ENCODE measurements around the gene XRCC1. TPM values are rescaled to one million over a fixed set of nuclear protein-coding genes. Genes with fewer than 3 reads are reported as not detected.

Gene XRCC1
- total and polyA plus RNA-seq, 10 of the 15 experiments (the other 5 are each of a cell fraction or from before 2014, with no cell fraction given), result 2.0 to 51.1 (median 33.7) TPM

GRCh38 chr19:43532962-43533545, 42.3 kb downstream of the XRCC1 start, which contains the start of gene ZNF575 (continued):
- TF ChIP-seq CUX1 (IDR thresholded peaks at IDR 0.05; ENCODE audit: insufficient replicate concordance, low read depth, low read length) (no peak), MTA2 (IDR thresholded peaks at IDR 0.05; ENCODE audit: low read depth) (no peak), TAF1 (IDR thresholded peaks at IDR 0.05; ENCODE audit: borderline replicate concordance, low read depth, low read length) (no peak), JUNB (IDR thresholded peaks at IDR 0.05) (no peak), RFX5 (IDR thresholded peaks at IDR 0.05; ENCODE audit: low read depth, low read length) (no peak), CBX3 (IDR thresholded peaks at IDR 0.05; ENCODE audit: borderline replicate concordance, low read depth) (no peak), TCF7 (IDR thresholded peaks at IDR 0.05; ENCODE audit: borderline replicate concordance) (no peak), CEBPB (IDR thresholded peaks at IDR 0.05; ENCODE audit: borderline replicate concordance in 1 of 2, low read depth in 2 of 2, low read length in 2 of 2) (no peak), NR2C2 (IDR thresholded peaks at IDR 0.05; ENCODE audit: borderline replicate concordance, control insufficient read depth, insufficient read length, low read depth) (no peak), CHD1 (IDR thresholded peaks at IDR 0.05; ENCODE audit: low read depth, low read length) (no peak), IRF4 (IDR thresholded peaks at IDR 0.05; ENCODE audit: low read depth, low read length) (0 out of 2 replicates have a peak, but pooled peaks have one; percentile 27), PRDM15 (CRISPR knock-in tag; IDR thresholded peaks at IDR 0.05) (no peak), ETV6 (conservative IDR thresholded peaks at IDR 0.05 in 1 of 2, IDR thresholded peaks at IDR 0.05 in 1 of 2; ENCODE audit: borderline replicate concordance in 1 of 2, low read depth in 1 of 2) (no peak), BACH1 (IDR thresholded peaks at IDR 0.05; ENCODE audit: borderline replicate concordance) (0 out of 2 replicates have a peak, but pooled peaks have one; percentile 72), EED (IDR thresholded peaks at IDR 0.05; ENCODE audit: low read depth) (no peak), SMC3 (IDR thresholded peaks at IDR 0.05; ENCODE audit: borderline replicate concordance, low read length) (no peak), USF2 (IDR thresholded peaks at IDR 0.05; ENCODE audit: borderline replicate concordance, low read depth, low read length) (no peak), NFIC (IDR thresholded peaks at IDR 0.05; ENCODE audit: low read depth, low read length) (no peak), ZBTB33 (IDR thresholded peaks at IDR 0.05) (no peak)

Measured in GM12878 (cell line).